H9 (cell line): ENCODE data around the gene RAD51D. TPM values are rescaled to one million over a fixed set of nuclear protein-coding genes. Genes with fewer than 3 reads are reported as not detected.
A peak's percentile ranks its signal among the peaks of the same experiment; 100 is the strongest.

Source experiments
- DNase-seq: peaks from one replicate; pipeline ENCODE4 v3.0.0-alpha.2; 2017
- H2AFZ ChIP-seq: one replicate; pipeline ENCODE4 v1.6.1; 2013; ENCODE audit warnings: mild to moderate bottlenecking, low read length, control low read depth, moderate library complexity
- H2AK5ac ChIP-seq: 2 replicates; pipeline ENCODE4 v1.6.1; 2013; ENCODE audit warnings: low read length, control low read depth, mixed read lengths; ENCODE audit not compliant: insufficient read length
- H2BK120ac ChIP-seq: one replicate; pipeline ENCODE4 v1.6.1; 2013; ENCODE audit warnings: low read depth, mild to moderate bottlenecking, low read length, control low read depth, inconsistent platforms; ENCODE audit not compliant: poor library complexity, severe bottlenecking
- H2BK12ac ChIP-seq: 2 replicates; pipeline ENCODE4 v1.6.1; 2013; ENCODE audit warnings: low read length, control low read depth, mixed read lengths, low read depth; ENCODE audit not compliant: insufficient read length
- H2BK15ac ChIP-seq: 2 replicates; pipeline ENCODE4 v1.6.1; 2013; ENCODE audit warnings: low read depth, low read length, control low read depth
- H2BK20ac ChIP-seq: one replicate; pipeline ENCODE4 v1.6.1; 2013; ENCODE audit warnings: low read depth, mild to moderate bottlenecking, low read length, control low read depth, inconsistent platforms; ENCODE audit not compliant: poor library complexity, severe bottlenecking
- H2BK5ac ChIP-seq: 2 replicates; pipeline ENCODE4 v1.6.1; 2013; ENCODE audit warnings: low read length, control low read depth, mixed read lengths; ENCODE audit not compliant: insufficient read length
- H3K14ac ChIP-seq: 2 replicates; pipeline ENCODE4 v1.6.1; 2013; ENCODE audit warnings: low read length, control low read depth; ENCODE audit not compliant: insufficient read depth
- H3K18ac ChIP-seq: 2 replicates; pipeline ENCODE4 v1.6.1; 2013; ENCODE audit warnings: low read depth, mild to moderate bottlenecking, mixed read lengths, low read length, control low read depth; ENCODE audit not compliant: insufficient read length
- H3K23ac ChIP-seq: 2 replicates; pipeline ENCODE4 v1.6.1; 2013; ENCODE audit warnings: low read length, control low read depth, mixed read lengths, low read depth; ENCODE audit not compliant: insufficient read length
- H3K23me2 ChIP-seq: 2 replicates; pipeline ENCODE4 v1.6.1; 2013; ENCODE audit warnings: low read depth, mild to moderate bottlenecking, mixed read lengths, low read length, control low read depth; ENCODE audit not compliant: insufficient read length, poor library complexity, severe bottlenecking
- H3K27ac ChIP-seq: 2 replicates; pipeline ENCODE4 v1.5.1; 2013; ENCODE audit warnings: low read length, control low read depth, mixed read lengths, low read depth; ENCODE audit not compliant: insufficient read length
- H3K27me3 ChIP-seq: 2 replicates; pipeline ENCODE4 v1.6.1; 2013; ENCODE audit warnings: low read length, control low read depth, inconsistent platforms; ENCODE audit not compliant: insufficient read depth
- H3K4ac ChIP-seq: 2 replicates; pipeline ENCODE4 v1.6.1; 2013; ENCODE audit warnings: low read depth, mild to moderate bottlenecking, control low read depth, inconsistent platforms, low read length, moderate library complexity
- H3K4me1 ChIP-seq: 2 replicates; pipeline ENCODE4 v1.6.1; 2013; ENCODE audit warnings: low read length, control low read depth, inconsistent platforms; ENCODE audit not compliant: insufficient read depth
- H3K4me2 ChIP-seq: 2 replicates; pipeline ENCODE4 v1.6.1; 2013; ENCODE audit warnings: low read length, control low read depth, mixed read lengths; ENCODE audit not compliant: insufficient read length, insufficient read depth
- H3K56ac ChIP-seq: 2 replicates; pipeline ENCODE4 v1.6.1; 2013; ENCODE audit warnings: low read depth, mild to moderate bottlenecking, mixed read lengths, low read length, control low read depth; ENCODE audit not compliant: insufficient read length
- H3K79me1 ChIP-seq: 2 replicates; pipeline ENCODE4 v1.6.1; 2013; ENCODE audit warnings: low read depth, mild to moderate bottlenecking, moderate library complexity, low read length, control low read depth, inconsistent platforms; ENCODE audit not compliant: insufficient read depth, poor library complexity, severe bottlenecking
- H3K79me2 ChIP-seq: 2 replicates; pipeline ENCODE4 v1.6.1; 2013; ENCODE audit warnings: low read length, control low read depth, inconsistent platforms; ENCODE audit not compliant: insufficient read depth
- H3K9ac ChIP-seq: 2 replicates; pipeline ENCODE4 v1.6.1; 2013; ENCODE audit warnings: low read length, control low read depth, mixed read lengths; ENCODE audit not compliant: insufficient read length; ENCODE audit errors: extremely low read depth
- H3K9me3 ChIP-seq: one replicate; pipeline ENCODE4 v1.6.1; 2013; ENCODE audit warnings: low read depth, low read length, inconsistent platforms; ENCODE audit not compliant: control insufficient read depth
- H3T11ph ChIP-seq: one replicate; pipeline ENCODE4 v1.6.1; 2013; ENCODE audit warnings: mild to moderate bottlenecking, low read length, control low read depth, inconsistent platforms
- H4K20me1 ChIP-seq: one replicate; pipeline ENCODE4 v1.6.1; 2013; ENCODE audit not compliant: control insufficient read depth, insufficient read length, insufficient read depth
- H4K5ac ChIP-seq: 2 replicates; pipeline ENCODE4 v1.6.1; 2013; ENCODE audit warnings: low read depth, mild to moderate bottlenecking, mixed read lengths, low read length, control low read depth; ENCODE audit not compliant: insufficient read length
- H4K8ac ChIP-seq: replicated peaks from 2 replicates; pipeline ENCODE4 v1.6.1; 2013; ENCODE audit warnings: low read length, control low read depth, mixed read lengths, low read depth; ENCODE audit not compliant: insufficient read length
- H4K91ac ChIP-seq: 2 replicates; pipeline ENCODE4 v1.6.1; 2013; ENCODE audit warnings: low read depth, mild to moderate bottlenecking, moderate library complexity, mixed read lengths, low read length, control low read depth; ENCODE audit not compliant: insufficient read length
- H3K27ac Mint-ChIP-seq, 3 experiments: 2 replicates in 2 of 3; 3 replicates in 1 of 3; pipeline ENCODE4 v1.8.0; 2020 to 2021; ENCODE audit warnings: mixed read lengths in 3 of 3, mild to moderate bottlenecking in 1 of 3, moderate library complexity in 1 of 3
- H3K27me3 Mint-ChIP-seq: 2 replicates; pipeline ENCODE4 v1.8.0; 2021; ENCODE audit warnings: low read depth, mild to moderate bottlenecking, moderate library complexity, mixed read lengths
- H3K36me3 Mint-ChIP-seq, 3 experiments: 2 replicates in 2 of 3; 3 replicates in 1 of 3; pipeline ENCODE4 v1.8.0; 2020 to 2021; ENCODE audit warnings: low read depth in 3 of 3, mixed read lengths in 3 of 3; ENCODE audit not compliant: insufficient read depth in 1 of 3
- H3K4me1 Mint-ChIP-seq, 2 experiments: 2 replicates each; pipeline ENCODE4 v1.8.0; 2020; ENCODE audit warnings: mixed read lengths in 2 of 2
- H3K4me3 Mint-ChIP-seq, 2 experiments: 2 replicates in 1 of 2; 3 replicates in 1 of 2; pipeline ENCODE4 v1.8.0; 2020 to 2021; ENCODE audit warnings: mild to moderate bottlenecking in 2 of 2, mixed read lengths in 2 of 2, moderate library complexity in 1 of 2
- H3K9me3 Mint-ChIP-seq, 2 experiments: 2 replicates in 1 of 2; 3 replicates in 1 of 2; pipeline ENCODE4 v1.8.0; 2020; ENCODE audit warnings: mild to moderate bottlenecking in 2 of 2, mixed read lengths in 2 of 2, moderate library complexity in 1 of 2
- total RNA-seq: library from RNA; stranded (reverse); gene quantifications from 2 replicates; pipeline ENCODE4 v1.2.1, GENCODE V29; 2021
- TF ChIP-seq, protein P1 (sequence below): fragments of 200-600 bp; sonication (generic); conservative IDR thresholded peaks from 3 replicates; pipeline ENCODE4 v1.8.0; 2021; ENCODE audit warnings: antibody characterized with exemption, mild to moderate bottlenecking

The RAD51D gene
- total RNA-seq, 1 experiment from 2014 or later: 15.8 TPM

DNA sequence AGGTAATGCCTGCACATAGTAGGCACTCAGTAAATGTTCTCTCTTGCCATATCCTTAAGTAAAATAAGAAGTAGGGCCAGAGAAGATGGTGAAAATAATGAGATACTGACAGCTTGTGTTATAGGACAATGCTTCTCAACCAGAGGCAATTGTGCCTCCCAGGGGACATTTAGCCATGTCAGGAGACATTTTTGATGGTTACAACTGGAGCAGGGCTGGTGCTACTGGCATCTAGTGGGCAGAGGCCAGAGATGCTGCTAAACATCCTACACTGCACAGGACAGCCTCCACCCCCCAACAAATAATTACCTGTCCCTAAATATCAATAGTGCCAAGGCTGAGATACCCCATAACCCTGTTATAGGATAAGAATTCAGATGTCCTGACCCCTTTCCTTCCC is 1.7 kb downstream of the RAD51D start:
- peaks cover 4 to 14% (median 6%) of the 10 kb centered on the region in 3 experiments for H3K36me3 Mint-ChIP-seq
- Histone ChIP-seq H2BK5ac (no peak overlapping the region), H2BK120ac (no peak overlapping the region), H3K4ac (no peak overlapping the region), H3K4me2 (no peak overlapping the region), H2BK12ac (no peak overlapping the region), H3K56ac (no peak overlapping the region), H3K9me3 (no peaks in the 10 kb centered on the region), H3K18ac (no peak overlapping the region), H2AFZ (no peak overlapping the region), H4K5ac (no peak overlapping the region), H4K20me1 (peaks cover 2% of the 10 kb centered on the region), H3K23me2 (peaks cover 5% of the 10 kb centered on the region), H3K23ac (no peak overlapping the region), H3K9ac (no peak overlapping the region), H2BK15ac (no peak overlapping the region), H2AK5ac (no peak overlapping the region), H3K14ac (no peak overlapping the region), H3K27ac (no peak overlapping the region), H3K4me1 (no peaks in the 10 kb centered on the region; the same call in 1 of the 2 replicates), H3K27me3 (no peaks in the 10 kb centered on the region), H3K79me2 (no peaks in the 10 kb centered on the region), H2BK20ac (no peak overlapping the region), H3K79me1 (no peaks in the 10 kb centered on the region), H4K91ac (no peak overlapping the region), H3T11ph (no peak overlapping the region), H4K8ac (no peak overlapping the region)
- H3K9me3 Mint-ChIP-seq: no peaks in the 10 kb centered on the region
- no peak for DNase-seq
- H3K27ac Mint-ChIP-seq: no peak overlapping the region; a peak in 1 of 7 replicates
- H3K4me3 Mint-ChIP-seq: peak overlapping the region; percentile 53 to 81
- TF ChIP-seq, protein P1, sequence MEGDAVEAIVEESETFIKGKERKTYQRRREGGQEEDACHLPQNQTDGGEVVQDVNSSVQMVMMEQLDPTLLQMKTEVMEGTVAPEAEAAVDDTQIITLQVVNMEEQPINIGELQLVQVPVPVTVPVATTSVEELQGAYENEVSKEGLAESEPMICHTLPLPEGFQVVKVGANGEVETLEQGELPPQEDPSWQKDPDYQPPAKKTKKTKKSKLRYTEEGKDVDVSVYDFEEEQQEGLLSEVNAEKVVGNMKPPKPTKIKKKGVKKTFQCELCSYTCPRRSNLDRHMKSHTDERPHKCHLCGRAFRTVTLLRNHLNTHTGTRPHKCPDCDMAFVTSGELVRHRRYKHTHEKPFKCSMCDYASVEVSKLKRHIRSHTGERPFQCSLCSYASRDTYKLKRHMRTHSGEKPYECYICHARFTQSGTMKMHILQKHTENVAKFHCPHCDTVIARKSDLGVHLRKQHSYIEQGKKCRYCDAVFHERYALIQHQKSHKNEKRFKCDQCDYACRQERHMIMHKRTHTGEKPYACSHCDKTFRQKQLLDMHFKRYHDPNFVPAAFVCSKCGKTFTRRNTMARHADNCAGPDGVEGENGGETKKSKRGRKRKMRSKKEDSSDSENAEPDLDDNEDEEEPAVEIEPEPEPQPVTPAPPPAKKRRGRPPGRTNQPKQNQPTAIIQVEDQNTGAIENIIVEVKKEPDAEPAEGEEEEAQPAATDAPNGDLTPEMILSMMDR: 0 out of 3 replicates have a peak, but pooled peaks have one; percentile 14
- H3K27me3 Mint-ChIP-seq: peaks cover 16% of the 10 kb centered on the region
- peaks cover 21 to 23% of the 10 kb centered on the region in 2 experiments for H3K4me1 Mint-ChIP-seq
